HG03025 (cell line): ENCODE measurements around the gene UBAC2.

ENCODE experiments used
- ATAC-seq: cut with Tn5 transposase; IDR thresholded peaks from one replicate; pipeline ENCODE4 v1.9.1; 2021; ENCODE audit warnings: mild to moderate bottlenecking, moderate library complexity; ENCODE audit not compliant: unreplicated experiment, low FRiP score

The UBAC2 gene

GRCh38 chr13:99370481-99371275 is 170.0 kb downstream of the UBAC2 start:
- no peak for ATAC-seq

- no peak for ATAC-seq
Observed at GRCh38 chr13:99371956-99372355, 171.3 kb downstream of the UBAC2 start.

GRCh38 chr13:99373436-99373835 is 172.8 kb downstream of the UBAC2 start:
- ATAC-seq: no peak

- ATAC-seq: peak; percentile 45
Observed at GRCh38 chr13:99374169-99374991, 173.7 kb downstream of the UBAC2 start.

GRCh38 chr13:99374994-99375737 is 174.5 kb downstream of the UBAC2 start:
- peak; percentile 56 for ATAC-seq

GRCh38 chr13:99375738-99376080 is 175.1 kb downstream of the UBAC2 start:
- ATAC-seq: no peak

GRCh38 chr13:99376132-99376531 is 175.5 kb downstream of the UBAC2 start:
- ATAC-seq: no peak

GRCh38 chr13:99376924-99377323 is 176.3 kb downstream of the UBAC2 start:
- ATAC-seq: no peak

- no peak for ATAC-seq
Observed at GRCh38 chr13:99377641-99378040, 177.0 kb downstream of the UBAC2 start.

GRCh38 chr13:99378985-99379733 is 178.5 kb downstream of the UBAC2 start:
- no peak for ATAC-seq

- ATAC-seq: no peak
Observed at GRCh38 chr13:99379856-99380801, 179.5 kb downstream of the UBAC2 start.

- ATAC-seq: no peak
Observed at GRCh38 chr13:99380921-99381645, 180.4 kb downstream of the UBAC2 start.

GRCh38 chr13:99381766-99382165 is 181.1 kb downstream of the UBAC2 start:
- ATAC-seq: no peak

- ATAC-seq: no peak
Observed at GRCh38 chr13:99382428-99383133, 181.9 kb downstream of the UBAC2 start.

GRCh38 chr13:99383511-99383921 is 182.9 kb downstream of the UBAC2 start:
- no peak for ATAC-seq

GRCh38 chr13:99383946-99384345 is 183.3 kb downstream of the UBAC2 start:
- ATAC-seq: no peak

GRCh38 chr13:99384468-99384867 is 183.8 kb downstream of the UBAC2 start:
- no peak for ATAC-seq

GRCh38 chr13:99385161-99385560 is 184.5 kb downstream of the UBAC2 start:
- no peak for ATAC-seq
